KOPT-K1 (cell line): Measurements from ENCODE around the gene PCSK6.

Experiments used
- H3K27ac ChIP-seq: fragments of 200-600 bp; sonication (generic); 2 replicates; pipeline ENCODE4 v1.5.1; 2016; ENCODE audit warnings: antibody characterized with exemption, mild to moderate bottlenecking, low read depth, low read length; ENCODE audit not compliant: poor library complexity, severe bottlenecking
- H3K36me3 ChIP-seq: fragments of 200-600 bp; sonication (generic); 2 replicates; pipeline ENCODE4 v1.5.1; 2017; ENCODE audit warnings: antibody characterized with exemption, mild to moderate bottlenecking, low read length, moderate library complexity; ENCODE audit not compliant: insufficient read depth
- H3K9me3 ChIP-seq: fragments of 200-600 bp; sonication (generic); 2 replicates; pipeline ENCODE4 v1.5.1; 2017; ENCODE audit warnings: antibody characterized with exemption, low read length, mild to moderate bottlenecking; ENCODE audit not compliant: insufficient read depth, poor library complexity, severe bottlenecking

The PCSK6 gene

DNA sequence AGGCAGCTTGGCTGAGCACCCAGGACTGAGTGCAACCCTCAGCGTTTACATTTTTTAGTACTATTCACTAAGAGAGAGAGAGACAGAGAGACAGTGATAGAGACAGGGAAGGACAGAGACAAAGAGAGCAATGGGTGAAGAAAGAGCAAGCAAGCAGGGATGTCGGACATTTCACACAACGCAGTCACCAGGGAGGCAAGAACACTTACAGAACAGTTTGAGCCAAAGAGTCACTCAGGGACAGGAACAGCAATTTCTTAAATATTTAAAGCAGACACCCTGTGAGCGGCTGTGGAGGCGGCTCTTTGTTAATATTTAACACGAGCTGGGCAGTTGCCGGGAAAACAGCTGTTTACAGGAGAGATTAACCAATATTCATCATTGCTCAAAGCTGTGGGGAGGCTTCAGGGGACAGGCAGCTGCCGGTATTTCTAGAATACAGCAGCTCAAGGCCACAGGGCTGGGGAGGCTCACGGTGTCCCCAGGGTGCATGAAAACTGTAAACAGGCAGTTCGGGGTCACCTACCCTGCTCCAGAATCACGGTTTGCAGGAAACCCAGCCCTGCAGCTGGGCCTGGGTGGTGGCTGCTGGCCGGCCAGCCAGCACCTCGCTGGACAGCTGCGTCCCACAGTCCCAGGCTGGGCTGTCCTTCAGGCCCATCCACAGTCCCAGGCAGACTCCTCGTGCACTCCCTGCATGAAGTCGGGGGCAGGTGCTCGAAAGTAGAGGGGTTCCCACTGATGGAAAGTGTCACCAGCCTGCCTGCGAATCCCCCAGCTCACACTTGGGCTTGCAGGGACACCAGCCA, 38.8 kb upstream of the PCSK6 start:
- H3K36me3 ChIP-seq: no peaks in the 10 kb centered on the region
- no peaks in the 10 kb centered on the region for H3K9me3 ChIP-seq
- no peak overlapping the region for H3K27ac ChIP-seq

DNA sequence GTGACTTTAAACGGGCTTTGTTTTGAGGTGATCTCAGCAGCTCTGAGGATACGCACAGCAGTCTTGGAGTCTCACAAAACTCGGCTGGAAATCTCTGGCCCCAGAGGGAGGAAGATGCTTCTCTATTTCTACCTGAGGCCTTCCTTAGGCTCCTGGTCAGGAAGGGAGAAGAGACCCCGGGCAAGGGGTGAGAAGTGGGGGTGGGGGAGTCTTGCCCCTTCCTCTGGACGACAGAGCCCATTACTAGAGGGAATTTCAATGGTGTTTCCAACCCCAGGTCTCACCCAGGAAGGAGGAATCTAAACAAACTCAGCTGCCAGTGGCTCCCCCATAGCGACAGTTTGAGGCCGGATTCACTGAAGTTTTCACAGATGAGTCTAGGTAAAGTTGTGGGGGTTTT, 37.4 kb upstream of the PCSK6 start:
- Histone ChIP-seq H3K9me3 (no peaks in the 10 kb centered on the region), H3K27ac (no peak overlapping the region), H3K36me3 (no peaks in the 10 kb centered on the region)

- H3K9me3 ChIP-seq: no peaks in the 10 kb centered on the region
- no peaks in the 10 kb centered on the region for H3K36me3 ChIP-seq
- H3K27ac ChIP-seq: no peak overlapping the region
These were observed 36.9 kb upstream of the PCSK6 start for GRCh38 chr15:101526442-101526841.

DNA sequence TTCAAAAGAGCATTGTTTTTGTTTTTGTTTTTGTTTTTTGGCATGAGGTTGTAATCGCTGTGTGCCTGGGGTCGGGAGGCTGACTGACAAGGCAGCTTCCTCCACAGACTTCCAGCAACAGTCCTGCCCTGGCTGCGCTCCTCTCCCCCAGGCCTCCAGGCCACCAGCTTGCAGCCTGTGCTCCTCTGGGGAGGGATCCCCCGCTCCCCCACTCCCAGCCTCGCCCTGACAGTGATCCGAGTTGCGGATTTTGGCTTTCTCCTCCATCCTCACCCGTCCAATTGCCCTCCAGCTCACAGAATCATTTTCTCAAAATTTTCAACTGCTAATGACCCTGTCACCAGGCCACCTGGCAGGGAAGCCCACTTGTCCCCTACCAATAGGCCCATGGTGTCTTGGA, 36.5 kb upstream of the PCSK6 start:
- Histone ChIP-seq H3K9me3 (peaks cover 1% of the 10 kb centered on the region), H3K27ac (no peak overlapping the region), H3K36me3 (no peaks in the 10 kb centered on the region)

DNA sequence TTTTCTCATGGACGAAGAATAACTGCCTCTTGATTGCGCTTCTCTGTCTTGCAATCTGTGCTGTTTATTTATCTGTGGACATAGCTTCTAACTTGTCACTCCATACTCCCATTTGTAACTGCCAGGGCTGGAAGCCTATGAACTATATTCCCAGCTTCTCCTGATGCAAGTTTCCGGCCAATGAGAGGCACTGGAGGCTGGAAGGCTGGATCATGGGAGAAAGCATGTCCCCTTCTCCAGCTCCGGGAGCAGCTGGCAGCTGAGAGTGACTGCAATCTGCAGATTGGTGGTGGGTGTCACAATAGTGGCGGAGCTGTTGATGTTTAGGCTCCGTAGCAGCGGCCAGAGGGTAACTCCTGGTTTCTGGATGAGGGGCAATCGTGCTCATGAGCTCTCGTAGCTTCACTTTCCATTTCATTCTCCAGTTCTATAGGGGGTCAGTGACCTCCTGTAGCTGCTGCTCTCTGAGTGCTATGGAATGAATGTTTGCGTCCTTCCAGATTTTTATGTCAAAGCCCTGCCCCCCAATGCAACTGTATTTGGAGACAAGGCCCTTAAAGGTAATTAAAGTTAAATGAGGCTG, 35.7 kb upstream of the PCSK6 start:
- Histone ChIP-seq H3K27ac (no peak overlapping the region), H3K9me3 (peaks cover 10% of the 10 kb centered on the region), H3K36me3 (no peaks in the 10 kb centered on the region)

GRCh38 chr15:101523560-101523940, 34.0 kb upstream of the PCSK6 start:
- Histone ChIP-seq H3K36me3 (no peaks in the 10 kb centered on the region), H3K9me3 (peaks cover 18% of the 10 kb centered on the region), H3K27ac (no peak overlapping the region)

- no peaks in the 10 kb centered on the region for H3K36me3 ChIP-seq
- H3K9me3 ChIP-seq: peaks cover 25% of the 10 kb centered on the region
- H3K27ac ChIP-seq: no peak overlapping the region
These were observed 33.4 kb upstream of the PCSK6 start for GRCh38 chr15:101522621-101523559.

DNA sequence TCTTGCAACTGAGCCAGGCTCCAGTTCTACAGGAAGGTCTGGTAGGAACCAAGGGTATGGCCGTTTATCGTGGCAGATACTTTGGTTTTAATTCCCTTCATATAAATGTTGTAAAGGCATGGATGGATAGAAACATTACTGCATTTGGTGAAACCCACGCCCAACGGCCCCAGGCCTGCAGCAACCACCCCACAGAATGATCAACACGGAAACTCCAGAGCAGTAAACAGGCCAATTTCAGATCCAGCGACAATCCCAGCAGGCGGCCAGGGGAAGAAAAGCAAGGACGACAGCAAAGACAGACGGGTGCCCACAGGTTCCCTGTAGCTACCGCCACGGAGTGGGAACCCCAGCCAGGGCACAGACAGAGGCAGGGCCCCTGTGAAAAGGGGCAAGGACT, 32.6 kb upstream of the PCSK6 start:
- H3K36me3 ChIP-seq: no peaks in the 10 kb centered on the region
- peaks cover 33% of the 10 kb centered on the region for H3K9me3 ChIP-seq
- no peak overlapping the region for H3K27ac ChIP-seq

- Histone ChIP-seq H3K36me3 (no peaks in the 10 kb centered on the region), H3K9me3 (peaks cover 38% of the 10 kb centered on the region), H3K27ac (no peak overlapping the region)
These were observed 32.1 kb upstream of the PCSK6 start for GRCh38 chr15:101521591-101521990.

DNA sequence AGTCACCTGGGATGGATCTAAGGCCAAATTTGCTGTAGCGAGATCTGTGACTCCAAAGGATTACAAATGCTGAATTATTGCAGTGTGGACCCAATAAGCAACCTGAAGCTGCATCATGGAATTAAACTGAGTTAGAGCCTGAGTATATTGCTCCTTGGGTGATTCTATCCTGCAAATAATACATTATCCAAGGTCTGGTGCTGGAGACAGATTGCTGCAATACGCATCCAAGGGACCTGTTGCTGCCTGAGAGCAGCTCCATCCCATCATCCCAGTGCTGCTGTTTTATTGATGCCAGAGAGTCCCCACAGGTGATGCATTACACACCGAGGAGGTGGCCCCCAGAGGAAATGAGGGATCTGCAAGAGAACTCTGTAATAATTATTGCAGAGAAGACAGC, 31.6 kb upstream of the PCSK6 start:
- H3K27ac ChIP-seq: no peak overlapping the region
- no peaks in the 10 kb centered on the region for H3K36me3 ChIP-seq
- H3K9me3 ChIP-seq: peaks cover 41% of the 10 kb centered on the region

DNA sequence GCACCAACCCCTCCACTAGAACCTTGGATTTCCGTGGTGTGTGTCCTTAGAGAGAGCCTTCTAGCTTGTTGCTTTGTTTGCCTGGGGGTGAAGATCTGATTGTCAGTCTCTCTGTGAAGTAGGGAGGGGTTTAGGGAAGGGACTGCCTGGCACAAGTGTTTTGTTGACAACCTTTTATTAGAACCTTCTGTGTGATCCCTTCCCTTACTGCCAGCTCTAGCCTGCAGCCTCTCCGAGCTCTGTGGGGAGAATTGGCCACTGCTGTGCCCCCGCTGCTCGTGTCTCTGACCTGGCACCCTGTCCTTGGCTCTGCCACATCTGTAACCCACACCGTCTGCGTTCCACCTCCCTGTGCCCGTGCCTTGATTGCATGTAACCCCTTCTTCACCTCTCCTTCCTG, 30.9 kb upstream of the PCSK6 start:
- Histone ChIP-seq H3K27ac (no peak overlapping the region), H3K9me3 (peaks cover 41% of the 10 kb centered on the region), H3K36me3 (no peaks in the 10 kb centered on the region)

- no peaks in the 10 kb centered on the region for H3K36me3 ChIP-seq
- H3K27ac ChIP-seq: no peak overlapping the region
- peaks cover 41% of the 10 kb centered on the region for H3K9me3 ChIP-seq
These were observed 28.0 kb upstream of the PCSK6 start for GRCh38 chr15:101517504-101517903.

DNA sequence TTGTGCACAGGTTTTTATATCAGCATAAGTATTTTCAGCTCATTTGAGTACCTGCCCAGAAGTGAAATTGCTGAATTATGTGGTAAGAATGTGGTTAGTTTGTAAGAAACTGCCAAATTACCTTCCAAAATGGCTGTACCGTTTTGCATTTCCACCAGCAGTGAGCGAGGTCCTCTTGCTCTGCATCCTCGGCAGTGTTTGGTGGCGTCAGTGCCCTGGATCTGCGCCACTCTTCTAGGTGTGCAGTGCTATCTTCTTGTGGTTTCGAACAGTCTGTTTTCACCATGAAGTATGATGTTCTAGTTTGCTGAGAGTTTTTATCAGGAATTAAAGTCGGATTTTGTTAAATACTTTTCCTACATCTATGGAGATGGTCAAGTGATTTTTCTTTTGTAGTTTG, 24.8 kb upstream of the PCSK6 start:
- Histone ChIP-seq H3K36me3 (no peaks in the 10 kb centered on the region), H3K9me3 (peaks cover 24% of the 10 kb centered on the region), H3K27ac (no peak overlapping the region)

DNA sequence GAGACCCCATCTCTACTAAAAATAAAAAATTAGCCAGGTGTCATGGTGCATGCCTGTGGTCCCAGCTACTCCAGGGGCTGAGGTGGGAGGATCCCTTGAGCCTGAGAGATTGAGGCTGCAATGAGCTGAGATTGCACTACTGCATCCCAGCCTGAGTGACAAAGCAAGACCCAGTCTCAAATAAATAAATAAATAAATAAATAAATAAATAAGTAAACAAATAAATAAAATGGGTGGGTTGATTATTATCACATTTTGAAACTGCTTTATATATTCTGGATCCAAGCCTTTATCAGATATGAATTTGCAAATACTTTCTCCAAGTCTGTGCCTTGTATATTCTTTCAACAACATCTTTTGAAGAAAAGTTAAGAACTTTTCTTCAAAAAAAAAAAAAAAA, 22.2 kb upstream of the PCSK6 start:
- peaks cover 4% of the 10 kb centered on the region for H3K9me3 ChIP-seq
- no peak overlapping the region for H3K27ac ChIP-seq
- H3K36me3 ChIP-seq: no peaks in the 10 kb centered on the region
